ENCODE results near the gene MACROD1. TPM values are rescaled to one million over a fixed set of nuclear protein-coding genes. Genes with fewer than 3 reads are reported as not detected.

Gene MACROD1
- 10 to 100 TPM; 15.1 to 23.2 (median 19.5) TPM for polyA plus RNA-seq (ENCODE audit: insufficient read length in 4 of 4)

GRCh38 chr11:64165842-64166635 lies at the start of gene MACROD1:
MACROD1 (minus strand) TSS chr11:64166113; CDS start chr11:64165994, 119 bp downstream.
- DNase-seq (ENCODE audit: low read depth in 4 of 4, low spot score in 2 of 4), result no peak

- no peak for DNase-seq (ENCODE audit: low read depth in 4 of 4, low spot score in 2 of 4)
Measured at GRCh38 chr11:64211181-64211872, 45.4 kb upstream of the MACROD1 start.

GRCh38 chr11:64210301-64211020 lies 44.5 kb upstream of the MACROD1 start:
- DNase-seq (ENCODE audit: low read depth in 4 of 4, low spot score in 2 of 4), result no peak

GRCh38 chr11:64209563-64209843 lies 43.6 kb upstream of the MACROD1 start:
- no peak for DNase-seq (ENCODE audit: low read depth in 4 of 4, low spot score in 2 of 4)

GRCh38 chr11:64208796-64209562 lies 43.1 kb upstream of the MACROD1 start:
- no peak for DNase-seq (ENCODE audit: low read depth in 4 of 4, low spot score in 2 of 4)

GRCh38 chr11:64208086-64208795 lies 42.3 kb upstream of the MACROD1 start:
- no peak for DNase-seq (ENCODE audit: low read depth in 4 of 4, low spot score in 2 of 4)

GRCh38 chr11:64207256-64208085 lies 41.6 kb upstream of the MACROD1 start:
- peak in 2 of 4 donors; percentile 17 to 33 for DNase-seq (ENCODE audit: low read depth in 4 of 4, low spot score in 2 of 4)

GRCh38 chr11:64206457-64207255 lies 40.7 kb upstream of the MACROD1 start, which contains the start of gene FERMT3:
FERMT3 (plus strand) TSS chr11:64206721; CDS start chr11:64207365, 644 bp downstream.
- DNase-seq (ENCODE audit: low read depth in 4 of 4, low spot score in 2 of 4), result no peak

- DNase-seq (ENCODE audit: low read depth in 4 of 4, low spot score in 2 of 4), result peak in 3 of 4 donors; percentile 72 to 84 (median 77)
Measured at GRCh38 chr11:64204464-64204989, 38.6 kb upstream of the MACROD1 start.

GRCh38 chr11:64204080-64204440 lies 38.1 kb upstream of the MACROD1 start:
- no peak for DNase-seq (ENCODE audit: low read depth in 4 of 4, low spot score in 2 of 4)

- DNase-seq (ENCODE audit: low read depth in 4 of 4, low spot score in 2 of 4), result no peak
Measured at GRCh38 chr11:64203421-64204079, 37.6 kb upstream of the MACROD1 start.

GRCh38 chr11:64202992-64203391 lies 37.1 kb upstream of the MACROD1 start:
- DNase-seq (ENCODE audit: low read depth in 4 of 4, low spot score in 2 of 4), result no peak

- no peak for DNase-seq (ENCODE audit: low read depth in 4 of 4, low spot score in 2 of 4)
Measured at GRCh38 chr11:64201543-64201942, 35.6 kb upstream of the MACROD1 start.

GRCh38 chr11:64198511-64198910 lies 32.6 kb upstream of the MACROD1 start:
- no peak for DNase-seq (ENCODE audit: low read depth in 4 of 4, low spot score in 2 of 4)

GRCh38 chr11:64196626-64197025 lies 30.7 kb upstream of the MACROD1 start:
- DNase-seq (ENCODE audit: low read depth in 4 of 4, low spot score in 2 of 4), result no peak

- no peak for DNase-seq (ENCODE audit: low read depth in 4 of 4, low spot score in 2 of 4)
Measured at GRCh38 chr11:64192434-64192833, 26.5 kb upstream of the MACROD1 start.

- peak in 1 of 4 donors; percentile 24 for DNase-seq (ENCODE audit: low read depth in 4 of 4, low spot score in 2 of 4)
Measured at GRCh38 chr11:64186492-64187165, 20.7 kb upstream of the MACROD1 start.

All from left renal cortex interstitium (tissue), 4 donors.